Measurements from ENCODE around the gene CYBA. TPM values are rescaled to one million over a fixed set of nuclear protein-coding genes. Genes with fewer than 3 reads are reported as not detected.

CYBA gene
- polyA plus RNA-seq, 3 donors: 1,168 to 2,376 (median 2,092) TPM

- Histone ChIP-seq H3K4me2 (replicated peaks; ENCODE audit: extremely low read depth, low read length, poor library complexity, severe bottlenecking) (no peak overlapping the region), H3K27ac (ENCODE audit: low read depth in 1 of 2, low read length in 2 of 2) (no peak overlapping the region), H2AFZ (ENCODE audit: insufficient read depth, low read depth, low read length, poor library complexity, severe bottlenecking) (no peak overlapping the region), H3K27me3 (ENCODE audit: control insufficient read depth in 2 of 2, insufficient read depth in 2 of 2, low read length in 2 of 2) (peaks cover 21 to 59% of the 10 kb centered on the region in 2 donors), H3K9ac (ENCODE audit: insufficient read depth, low read length, poor library complexity, severe bottlenecking) (no peak overlapping the region), H3K79me2 (ENCODE audit: insufficient read depth, low read length) (no peaks in the 10 kb centered on the region), H3K4me3 (replicated peaks in 1 of 3; ENCODE audit: low read depth in 2 of 3, low read length in 3 of 3) (no peak overlapping the region), H3K4me1 (ENCODE audit: control insufficient read depth in 1 of 2, insufficient read depth in 2 of 2, low read length in 2 of 2) (peaks cover 25 to 27% of the 10 kb centered on the region in 2 donors), H3K36me3 (replicated peaks in 1 of 2; ENCODE audit: control insufficient read depth in 1 of 2, insufficient read depth in 2 of 2, low read length in 2 of 2) (peaks cover 9 to 10% of the 10 kb centered on the region in 2 donors), H3K9me3 (replicated peaks in 1 of 2; ENCODE audit: control insufficient read depth in 1 of 2, insufficient read depth in 1 of 2, low read length in 2 of 2) (peaks cover 0 to 5% of the 10 kb centered on the region in 2 donors), H4K20me1 (ENCODE audit: insufficient read depth, low read length) (peaks cover 53% of the 10 kb centered on the region)
- Mint-ChIP-seq H3K27me3 (ENCODE audit: low read depth in 3 of 3) (peaks cover 48 to 77% (median 55%) of the 10 kb centered on the region in 3 donors), H3K4me3 (peak overlapping the region in 1 of 2 donors; percentile 78), H3K4me1 (peaks cover 32% of the 10 kb centered on the region), H3K9me3 (peaks cover 0 to 14% (median 8%) of the 10 kb centered on the region in 7 donors), H3K27ac (peak overlapping the region in 1 of 7 donors; percentile 55), H3K36me3 (peaks cover 8 to 18% of the 10 kb centered on the region in 2 donors)
- no peak for TF ChIP-seq CTCF (IDR thresholded peaks at IDR 0.05)
- intact Hi-C loops (cut with micrococcal nuclease): loop anchor here in 1 of 2 donors (10.0 kb wide), 1 partner anchor 48 kb away; the partner anchor contains the start of gene SNAI3
- DNase-seq: no peak
- WGBS (ENCODE audit: insufficient coverage): 62% methylated on average over 7 of the region's 23 CpGs
Measured at GRCh38 chr16:88636488-88637265, 14.2 kb downstream of the CYBA start.

GRCh38 chr16:88635671-88636319, 15.1 kb downstream of the CYBA start:
- peaks cover 15 to 18% of the 10 kb centered on the region in 2 donors for H3K36me3 ChIP-seq (replicated peaks in 1 of 2; ENCODE audit: control insufficient read depth in 1 of 2, insufficient read depth in 2 of 2, low read length in 2 of 2)
- no peak overlapping the region for H2AFZ ChIP-seq (ENCODE audit: insufficient read depth, low read depth, low read length, poor library complexity, severe bottlenecking)
- H3K4me2 ChIP-seq (replicated peaks; ENCODE audit: extremely low read depth, low read length, poor library complexity, severe bottlenecking): no peak overlapping the region
- Mint-ChIP-seq H3K36me3 (peaks cover 17 to 26% of the 10 kb centered on the region in 2 donors), H3K27me3 (ENCODE audit: low read depth in 3 of 3) (peaks cover 44 to 71% (median 54%) of the 10 kb centered on the region in 3 donors), H3K4me1 (peaks cover 26% of the 10 kb centered on the region), H3K4me3 (peak overlapping the region; percentile 65 to 73), H3K9me3 (peaks cover 0 to 10% (median 8%) of the 10 kb centered on the region in 7 donors), H3K27ac (no peak overlapping the region)
- no peak for TF ChIP-seq CTCF (IDR thresholded peaks at IDR 0.05)
- peaks cover 0 to 5% of the 10 kb centered on the region in 2 donors for H3K9me3 ChIP-seq (replicated peaks in 1 of 2; ENCODE audit: control insufficient read depth in 1 of 2, insufficient read depth in 1 of 2, low read length in 2 of 2)
- DNase-seq: no peak
- H3K79me2 ChIP-seq (ENCODE audit: insufficient read depth, low read length): no peaks in the 10 kb centered on the region
- intact Hi-C loops (cut with micrococcal nuclease): loop anchor here in 1 of 2 donors (10.0 kb wide), 1 partner anchor 49 kb away; the partner anchor contains the start of gene SNAI3
- no peak overlapping the region for H3K9ac ChIP-seq (ENCODE audit: insufficient read depth, low read length, poor library complexity, severe bottlenecking)
- peak overlapping the region in 1 of 3 experiments; percentile 77 for H3K4me3 ChIP-seq (replicated peaks in 1 of 3; ENCODE audit: low read depth in 2 of 3, low read length in 3 of 3)
- no peak overlapping the region for H3K27ac ChIP-seq (ENCODE audit: low read depth in 1 of 2, low read length in 2 of 2)
- peaks cover 21 to 26% of the 10 kb centered on the region in 2 donors for H3K4me1 ChIP-seq (ENCODE audit: control insufficient read depth in 1 of 2, insufficient read depth in 2 of 2, low read length in 2 of 2)
- 90% methylated on average over 13 of the region's 17 CpGs for WGBS (ENCODE audit: insufficient coverage)
- H3K27me3 ChIP-seq (ENCODE audit: control insufficient read depth in 2 of 2, insufficient read depth in 2 of 2, low read length in 2 of 2): peaks cover 21 to 55% of the 10 kb centered on the region in 2 donors
- H4K20me1 ChIP-seq (ENCODE audit: insufficient read depth, low read length): peaks cover 45% of the 10 kb centered on the region

Measured in CD14-positive monocyte (primary cell).